ENCODE measurements around the gene DVL2.

The DVL2 gene

DNA sequence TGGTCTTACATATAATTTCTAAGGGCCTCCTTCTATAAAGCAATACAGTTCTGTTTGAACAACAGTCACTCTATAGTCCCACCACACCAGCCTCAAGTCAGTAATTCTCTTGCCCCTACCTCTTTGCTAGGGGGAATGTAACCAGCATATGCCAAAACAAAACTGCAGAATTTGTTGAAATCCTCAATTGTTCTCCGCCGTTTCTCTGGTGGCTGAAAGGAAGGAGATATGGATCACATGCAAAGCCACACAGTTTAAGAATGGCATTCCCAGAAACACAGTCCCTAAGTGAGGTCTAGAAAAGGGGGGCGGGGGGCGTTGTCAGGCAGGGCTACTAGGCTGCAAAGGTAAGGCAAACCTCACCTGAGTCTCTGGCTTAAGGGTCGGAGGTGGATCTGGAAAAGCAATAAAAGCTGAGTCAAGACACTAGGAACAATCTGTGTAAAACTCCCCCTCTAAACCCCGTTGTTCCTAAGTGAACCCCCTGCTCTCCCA is 3.0 kb upstream of the DVL2 start:
- DNase-seq, result no peak

DNA sequence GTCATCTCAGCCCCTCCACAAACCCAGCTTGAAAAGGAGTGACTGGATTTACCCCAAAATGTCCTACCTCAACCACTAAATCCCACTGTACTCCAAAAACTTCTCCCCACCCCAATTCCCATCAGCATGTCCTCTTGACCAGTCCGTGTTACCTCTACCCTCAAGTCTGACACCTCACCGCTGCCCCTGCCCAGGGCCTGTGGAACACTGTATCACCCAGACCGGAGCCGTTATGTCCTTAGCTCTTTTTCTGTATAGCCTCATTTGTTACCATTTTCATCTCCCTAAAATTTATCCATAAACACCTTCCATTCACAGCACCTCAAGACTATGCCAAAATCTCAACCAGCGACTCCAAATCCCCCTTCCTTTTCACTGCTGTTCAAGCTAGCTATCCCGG is 2.5 kb upstream of the DVL2 start:
- no peak for DNase-seq

DNA sequence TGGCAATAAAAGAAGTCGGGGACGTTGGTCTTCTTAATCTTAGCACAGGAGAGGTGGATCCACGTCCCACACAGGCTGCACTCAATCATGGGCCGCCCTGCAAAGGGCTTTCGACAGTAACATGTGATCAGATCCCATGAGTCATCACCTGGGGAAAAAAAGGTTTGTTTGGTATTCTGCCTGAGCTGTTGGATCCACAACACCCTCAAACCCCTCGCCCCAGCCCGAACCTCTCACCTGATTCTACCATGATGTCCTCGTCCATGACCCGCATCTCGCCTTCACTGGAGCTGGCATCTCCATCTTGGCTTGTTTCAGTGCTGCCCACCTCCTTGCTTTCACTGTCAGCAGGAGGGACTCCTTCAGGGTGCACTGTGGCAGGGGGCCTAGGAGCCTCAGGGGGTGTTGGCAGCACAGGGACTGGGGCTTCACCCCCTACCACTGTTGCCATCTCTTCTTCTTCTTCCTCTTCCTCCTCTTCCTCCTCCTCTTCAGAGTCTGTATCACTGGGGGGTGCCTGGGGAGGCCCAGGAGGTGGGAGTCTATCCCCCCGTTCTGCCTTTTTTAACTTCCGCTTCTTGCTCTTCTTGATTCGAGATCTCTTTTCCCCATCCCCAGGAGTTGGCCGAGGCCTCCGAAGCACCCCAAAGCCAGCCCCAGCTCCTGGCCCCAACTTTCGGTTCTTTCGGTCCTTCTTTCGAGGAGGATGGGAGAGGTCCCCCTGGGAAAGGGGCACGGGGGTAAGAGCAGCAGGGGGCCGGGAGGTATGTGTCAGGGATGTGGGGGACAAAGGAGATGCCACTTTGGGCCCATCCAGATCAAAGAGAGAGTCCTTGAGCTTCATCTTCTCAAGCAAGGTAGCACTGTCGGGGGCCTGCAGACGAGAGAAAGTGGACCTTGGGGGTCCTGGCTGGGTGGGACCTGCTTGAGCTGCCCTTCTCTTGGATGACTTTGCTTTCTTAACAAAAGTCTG is 1.7 kb upstream of the DVL2 start:
- DNase-seq, result no peak

DNA sequence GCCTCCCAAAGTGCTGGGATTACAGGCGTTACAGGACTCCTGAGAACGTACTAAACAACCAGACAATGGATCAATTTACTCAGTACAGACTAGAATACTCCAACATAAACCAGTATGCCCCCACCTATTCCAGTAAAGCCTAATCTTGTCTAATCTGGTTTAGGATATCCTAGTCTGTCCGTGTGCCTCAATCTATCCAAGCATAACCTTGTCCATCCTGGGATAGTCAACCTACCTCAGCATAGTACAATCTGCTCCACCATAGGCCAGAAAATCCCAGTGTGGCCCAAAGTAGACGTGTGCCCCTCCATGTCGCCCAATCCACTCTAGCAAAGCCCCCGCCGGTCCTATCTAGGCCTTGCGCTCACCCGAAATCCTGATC is 625 bp downstream of the DVL2 start:
- DNase-seq, result no peak

GRCh38 chr17:7232114-7232513 is 2.2 kb downstream of the DVL2 start:
- no peak for DNase-seq

DNA sequence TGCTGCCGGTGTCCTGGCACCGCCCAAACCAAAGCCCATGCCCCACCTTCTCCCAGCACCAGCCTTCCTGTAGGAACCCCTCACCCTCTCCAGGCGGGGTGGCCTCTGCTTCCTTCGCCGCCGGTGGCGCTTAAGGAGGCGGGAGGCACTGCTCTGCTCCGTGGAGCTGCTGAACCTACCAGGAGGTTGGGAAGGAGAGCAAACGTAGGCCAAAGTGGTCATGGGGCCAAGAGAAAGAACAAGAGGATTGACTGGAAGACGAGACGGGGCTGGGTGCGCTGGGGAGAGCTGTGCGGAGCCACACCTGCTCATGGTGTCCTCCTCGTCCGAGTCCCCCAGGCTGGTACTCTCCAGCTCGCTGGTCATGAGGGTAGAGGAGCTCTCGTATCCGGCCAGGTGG is 4.8 kb downstream of the DVL2 start:
- DNase-seq, result no peak

DNA sequence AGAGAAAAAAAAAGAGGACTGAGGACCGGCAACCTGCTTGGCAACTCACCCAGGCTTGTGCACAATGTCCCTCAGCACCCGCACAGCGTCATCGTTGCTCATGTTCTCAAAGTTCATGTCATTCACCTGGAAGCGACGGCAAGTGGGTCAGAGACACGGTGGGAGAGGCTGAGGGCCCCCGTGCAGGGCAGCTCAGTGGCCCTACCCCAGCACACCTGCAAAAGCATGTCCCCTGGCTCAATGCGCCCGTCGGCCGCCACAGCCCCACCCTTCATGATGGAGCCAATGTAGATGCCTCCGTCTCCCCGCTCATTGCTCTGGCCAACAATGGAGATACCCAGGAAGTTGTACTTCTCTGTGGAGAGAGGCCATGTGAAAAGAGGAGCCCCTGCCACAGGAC is 5.4 kb downstream of the DVL2 start:
- DNase-seq, result no peak

DNA sequence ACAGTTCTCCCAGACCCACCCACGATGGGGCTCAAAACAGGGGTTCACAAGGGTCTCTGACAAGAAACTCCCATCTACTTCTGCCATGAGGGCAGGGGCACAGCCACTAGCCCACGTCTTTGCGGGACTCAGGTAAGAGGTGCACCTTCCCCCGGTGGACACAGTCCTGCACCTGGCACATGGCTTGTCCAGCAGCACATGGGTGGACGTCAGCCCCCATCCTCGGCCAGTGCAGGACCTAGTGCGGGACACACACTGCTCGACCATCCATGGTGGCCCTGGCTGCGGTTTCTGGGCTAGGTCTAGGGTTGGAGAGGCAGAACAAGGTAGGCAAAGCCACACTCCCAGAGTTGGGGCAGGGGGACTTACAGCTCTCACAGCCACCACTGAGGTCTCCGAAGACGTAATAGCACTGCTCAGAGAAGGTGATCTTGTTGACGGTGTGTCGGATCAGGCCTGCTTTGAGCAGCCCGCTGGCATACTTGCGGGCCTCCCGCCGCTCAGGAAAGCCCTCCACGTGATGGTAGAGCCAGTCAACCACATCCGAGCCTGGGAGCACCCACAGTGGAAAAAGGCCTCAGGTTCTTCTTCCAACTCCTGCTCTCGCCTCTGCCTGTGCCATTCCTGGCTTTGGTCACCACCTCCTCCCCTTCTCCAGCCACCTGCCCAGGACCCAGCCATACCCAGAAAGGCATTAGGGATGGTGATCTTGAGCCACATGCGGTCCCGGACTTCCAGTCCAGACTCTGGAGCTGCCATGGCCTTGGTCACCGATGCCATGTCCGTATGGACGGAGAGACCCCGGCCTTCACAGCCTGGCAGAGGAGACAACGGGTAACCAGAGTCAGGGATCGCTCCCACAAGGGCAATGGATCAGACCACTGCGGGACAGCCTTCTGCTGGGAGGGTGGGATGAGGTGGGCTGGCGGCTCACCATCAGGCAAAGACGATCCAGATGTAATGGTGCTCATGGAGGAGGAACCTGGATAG is 7.3 kb downstream of the DVL2 start:
- DNase-seq, result no peak

- DNase-seq, result no peak
Observed at GRCh38 chr17:7225711-7226331, 8.5 kb downstream of the DVL2 start.

- DNase-seq, result no peak
Observed at GRCh38 chr17:7224661-7225111, 9.6 kb downstream of the DVL2 start.

- DNase-seq, result no peak
Observed at GRCh38 chr17:7224110-7224509, 10.2 kb downstream of the DVL2 start.

DNA sequence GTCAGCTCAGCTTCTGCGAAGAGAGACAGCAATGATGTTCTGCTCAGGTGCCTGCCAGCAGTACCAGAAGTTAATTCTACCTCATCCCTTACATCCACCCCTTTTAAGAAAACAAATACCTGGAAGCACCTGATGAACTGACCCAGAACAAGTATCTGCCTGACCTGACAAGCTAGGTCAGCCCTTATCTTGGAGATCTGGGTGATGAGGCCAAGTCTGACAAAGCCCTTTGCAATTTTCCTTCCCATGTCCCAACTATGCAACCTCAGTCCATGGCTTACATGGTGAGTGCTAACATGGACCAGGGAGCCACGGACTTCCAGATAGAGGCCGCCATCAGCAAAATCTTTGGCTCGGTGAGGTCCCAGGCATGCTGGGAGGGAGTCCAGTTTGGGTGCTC is 10.9 kb downstream of the DVL2 start:
- DNase-seq, result no peak

- no peak for DNase-seq
Observed at GRCh38 chr17:7222972-7223292, 11.4 kb downstream of the DVL2 start.

DNA sequence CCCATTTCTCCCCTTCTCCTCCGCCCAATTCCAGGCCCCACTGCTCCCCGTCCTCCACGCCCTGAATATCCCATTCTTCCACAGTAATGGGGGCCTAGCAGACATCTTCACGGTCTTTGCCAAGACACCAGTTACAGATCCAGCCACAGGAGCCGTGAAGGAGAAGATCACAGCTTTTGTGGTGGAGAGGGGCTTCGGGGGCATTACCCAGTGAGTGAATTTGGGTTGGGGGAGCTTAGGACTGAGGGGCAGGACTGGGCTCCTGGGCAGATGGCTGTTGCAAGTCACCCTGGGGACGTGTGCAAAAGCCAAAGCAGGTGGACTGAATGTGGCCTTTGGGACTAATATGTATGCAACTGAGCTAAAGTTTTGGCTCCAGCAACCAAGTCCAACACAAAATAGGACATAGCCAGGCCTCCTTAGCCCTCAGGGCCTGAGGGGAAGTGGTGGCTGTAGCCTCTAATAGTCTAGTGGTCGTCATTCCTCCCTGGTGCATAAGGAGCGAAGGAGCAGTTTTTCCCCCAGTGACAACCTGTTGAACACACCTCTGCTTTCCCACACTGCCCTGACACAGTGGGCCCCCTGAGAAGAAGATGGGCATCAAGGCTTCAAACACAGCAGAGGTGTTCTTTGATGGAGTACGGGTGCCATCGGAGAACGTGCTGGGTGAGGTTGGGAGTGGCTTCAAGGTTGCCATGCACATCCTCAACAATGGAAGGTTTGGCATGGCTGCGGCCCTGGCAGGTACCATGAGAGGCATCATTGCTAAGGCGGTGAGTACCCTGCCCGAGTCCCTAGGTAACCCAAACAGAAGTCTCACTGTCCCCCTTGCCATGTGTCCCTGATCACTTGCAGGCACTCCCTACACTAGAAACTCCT is 12.0 kb downstream of the DVL2 start:
- DNase-seq, result no peak

GRCh38 chr17:7221278-7222092 is 12.8 kb downstream of the DVL2 start:
- DNase-seq, result no peak

- DNase-seq, result peak; percentile 16
Observed at GRCh38 chr17:7220593-7221277, 13.6 kb downstream of the DVL2 start.

- no peak for DNase-seq
Observed at GRCh38 chr17:7219812-7220592, 14.3 kb downstream of the DVL2 start, which contains the start of the genes ACADVL and DLG4. TSS of gene ACADVL (plus strand) at chr17:7219938. CDS start at chr17:7219985, 47 bp downstream. TSS of gene DLG4 (minus strand) at chr17:7219836.

DNA sequence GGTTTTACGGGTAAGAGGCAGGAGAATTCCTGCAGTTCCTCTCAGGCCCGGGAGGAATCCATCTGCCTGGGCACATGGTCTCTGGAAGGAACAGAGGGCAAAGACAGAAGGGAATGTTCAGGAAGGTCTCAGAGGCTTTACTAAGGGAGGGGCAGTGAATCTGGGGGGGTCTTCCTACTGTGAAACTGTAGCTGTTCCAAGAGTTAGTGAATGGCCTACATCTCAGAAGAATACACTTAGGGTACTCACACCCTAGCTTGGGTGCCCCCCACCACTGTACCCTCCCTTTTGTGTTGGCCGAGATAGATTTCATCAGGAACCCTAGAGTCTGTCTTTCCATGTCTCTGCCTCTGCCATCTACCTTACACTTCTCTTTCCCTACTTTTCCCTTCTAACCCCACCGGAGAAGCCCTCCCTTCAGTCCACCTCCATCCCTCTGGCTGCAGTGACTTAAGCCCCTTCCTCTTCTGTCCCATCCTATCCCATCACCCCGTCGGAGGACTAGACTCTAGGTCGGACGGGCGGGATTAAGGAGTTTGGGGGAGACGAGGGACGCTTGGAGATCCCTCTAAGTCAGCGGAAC is 15.0 kb downstream of the DVL2 start:
- DNase-seq, result no peak

DNA sequence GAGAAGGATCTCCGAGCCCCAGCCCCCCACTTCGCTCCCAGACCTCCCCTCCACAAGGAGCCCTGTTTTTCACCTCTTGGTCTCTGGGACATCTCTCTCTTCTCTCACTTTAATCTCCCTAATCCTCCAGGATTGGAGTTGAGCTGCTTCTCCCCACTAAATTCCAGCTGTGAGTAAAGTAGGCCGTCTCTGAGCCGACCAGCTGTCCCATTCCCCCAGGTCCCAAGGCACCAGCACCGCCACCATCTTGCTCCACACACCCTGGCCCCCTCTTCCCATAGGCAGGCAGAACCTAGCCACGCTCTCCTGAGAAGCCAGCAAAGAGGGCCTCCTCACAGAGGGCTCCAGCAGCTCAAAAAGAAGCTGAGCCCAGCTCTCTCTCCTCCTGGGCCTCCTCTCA is 15.6 kb downstream of the DVL2 start:
- DNase-seq, result no peak

All from DMS 273 treated with DMSO at 0.1 percent for 48 hours (cell line).